Neural progenitor cell (in vitro differentiated cells): Measurements from ENCODE around the gene WWC1. TPM values are rescaled to one million over a fixed set of nuclear protein-coding genes. Genes with fewer than 3 reads are reported as not detected.

Experiments used
- DNase-seq: peaks from one replicate; pipeline ENCODE4 v3.0.0-alpha.2; 2016; ENCODE audit warnings: low spot score
- H2AFZ ChIP-seq: fragments of 200-600 bp; sonication (generic); replicated peaks from 2 replicates; pipeline ENCODE4 v1.6.1; 2016; ENCODE audit warnings: antibody characterized with exemption
- H3F3A ChIP-seq: fragments of 200-600 bp; sonication (generic); 2 replicates; pipeline ENCODE4 v1.6.1; 2016; ENCODE audit warnings: antibody characterized with exemption, low read depth
- H3K27ac ChIP-seq: fragments of 200-600 bp; sonication (generic); 2 replicates; pipeline ENCODE4 v1.5.1; 2016; ENCODE audit warnings: mild to moderate bottlenecking
- H3K27me3 ChIP-seq: fragments of 200-600 bp; sonication (generic); 2 replicates; pipeline ENCODE4 v1.6.1; 2016; ENCODE audit warnings: mild to moderate bottlenecking, moderate library complexity
- H3K36me3 ChIP-seq: fragments of 200-600 bp; sonication (generic); 2 replicates; pipeline ENCODE4 v1.5.1; 2016
- H3K4me1 ChIP-seq: fragments of 200-600 bp; sonication (generic); 2 replicates; pipeline ENCODE4 v1.6.1; 2016; ENCODE audit warnings: mixed run types
- H3K4me2 ChIP-seq: fragments of 200-600 bp; sonication (generic); 2 replicates; pipeline ENCODE4 v1.6.1; 2016
- H3K4me3 ChIP-seq: fragments of 200-600 bp; sonication (generic); 2 replicates; pipeline ENCODE4 v1.5.1; 2016
- H3K79me2 ChIP-seq: fragments of 200-600 bp; sonication (generic); 2 replicates; pipeline ENCODE4 v1.6.1; 2016; ENCODE audit warnings: low read depth
- H3K9ac ChIP-seq: fragments of 200-600 bp; sonication (generic); 2 replicates; pipeline ENCODE4 v1.6.1; 2016
- H3K9me3 ChIP-seq: fragments of 200-600 bp; sonication (generic); 2 replicates; pipeline ENCODE4 v1.5.1; 2016; ENCODE audit warnings: low read depth
- H4K20me1 ChIP-seq: fragments of 200-600 bp; sonication (generic); 2 replicates; pipeline ENCODE4 v1.6.1; 2016; ENCODE audit warnings: low read depth
- H3K27ac Mint-ChIP-seq: 3 replicates; pipeline ENCODE4 v1.8.0; 2021; ENCODE audit warnings: mixed read lengths
- H3K27me3 Mint-ChIP-seq: 2 replicates; pipeline ENCODE4 v1.8.0; 2022; ENCODE audit warnings: low read depth, mild to moderate bottlenecking, inconsistent platforms, moderate library complexity, mixed read lengths; ENCODE audit not compliant: insufficient read depth
- H3K36me3 Mint-ChIP-seq: 3 replicates; pipeline ENCODE4 v1.8.0; 2021; ENCODE audit warnings: mixed read lengths
- H3K4me1 Mint-ChIP-seq: 3 replicates; pipeline ENCODE4 v1.8.0; 2021; ENCODE audit warnings: mixed read lengths
- H3K4me3 Mint-ChIP-seq: 3 replicates; pipeline ENCODE4 v1.8.0; 2021; ENCODE audit warnings: mild to moderate bottlenecking, moderate library complexity, mixed read lengths
- H3K9me3 Mint-ChIP-seq: 3 replicates; pipeline ENCODE4 v1.8.0; 2020; ENCODE audit warnings: mixed read lengths
- EZH2 ChIP-seq: fragments of 200-600 bp; sonication (generic); IDR thresholded peaks from 2 replicates; pipeline ENCODE4 v1.6.1; 2017; ENCODE audit warnings: antibody characterized with exemption, mild to moderate bottlenecking, moderate library complexity
- EZH2phosphoT487 ChIP-seq: fragments of 200-600 bp; sonication (generic); IDR thresholded peaks from 2 replicates; pipeline ENCODE4 v1.6.1; 2017; ENCODE audit warnings: antibody characterized with exemption
- total RNA-seq: library from RNA; depleted of rRNA; stranded (reverse); fragments of >200 nt; gene quantifications from 2 replicates; pipeline ENCODE4 v1.2.3, GENCODE V29; 2015; ENCODE audit warnings: low replicate concordance
- TF ChIP-seq, protein P1 (sequence below): fragments of 200-600 bp; sonication (generic); IDR thresholded peaks from 2 replicates; pipeline ENCODE4 v1.5.1; 2017; ENCODE audit warnings: antibody characterized with exemption, mild to moderate bottlenecking

WWC1 gene
- total RNA-seq, 1 donor from 2014 or later = 6.7 TPM

DNA sequence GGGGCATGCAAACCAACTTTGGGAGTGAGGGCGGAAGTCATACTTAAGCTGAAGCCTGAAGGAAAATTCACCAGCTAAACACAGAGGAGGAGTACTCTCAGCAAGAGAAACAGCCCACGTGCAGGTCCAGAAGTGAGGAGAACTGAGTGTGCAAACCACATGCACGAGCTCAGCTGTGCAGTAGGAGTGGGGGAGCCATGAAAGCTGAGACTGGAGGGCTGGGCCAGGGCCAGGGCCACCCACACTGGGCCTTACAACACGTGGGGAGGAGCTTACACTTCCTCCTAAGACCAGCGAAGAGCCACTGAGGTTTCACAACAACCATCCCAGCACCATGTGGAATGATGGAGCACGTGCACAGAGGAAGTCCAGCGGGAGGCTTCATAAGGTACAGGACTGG lies 9.3 kb upstream of the WWC1 start:
- H3K4me1 Mint-ChIP-seq = peaks cover 20% of the 10 kb centered on the region
- no peak overlapping the region for H3K27ac Mint-ChIP-seq
- H3K36me3 ChIP-seq = no peaks in the 10 kb centered on the region
- H3F3A ChIP-seq = no peaks in the 10 kb centered on the region
- no peaks in the 10 kb centered on the region for H3K4me1 ChIP-seq
- peak; percentile 34 for DNase-seq
- H4K20me1 ChIP-seq = no peaks in the 10 kb centered on the region
- H3K9me3 ChIP-seq = no peaks in the 10 kb centered on the region
- no peak overlapping the region for H3K4me3 ChIP-seq
- H2AFZ ChIP-seq = peak overlapping the region; percentile 42
- H3K4me2 ChIP-seq = no peak overlapping the region
- H3K4me3 Mint-ChIP-seq = no peak overlapping the region
- H3K9ac ChIP-seq = no peak overlapping the region
- H3K36me3 Mint-ChIP-seq = no peaks in the 10 kb centered on the region
- peaks cover under 1% of the 10 kb centered on the region for H3K27me3 Mint-ChIP-seq
- TF ChIP-seq EZH2 (no peak), EZH2phosphoT487 (no peak)
- TF ChIP-seq, protein P1, sequence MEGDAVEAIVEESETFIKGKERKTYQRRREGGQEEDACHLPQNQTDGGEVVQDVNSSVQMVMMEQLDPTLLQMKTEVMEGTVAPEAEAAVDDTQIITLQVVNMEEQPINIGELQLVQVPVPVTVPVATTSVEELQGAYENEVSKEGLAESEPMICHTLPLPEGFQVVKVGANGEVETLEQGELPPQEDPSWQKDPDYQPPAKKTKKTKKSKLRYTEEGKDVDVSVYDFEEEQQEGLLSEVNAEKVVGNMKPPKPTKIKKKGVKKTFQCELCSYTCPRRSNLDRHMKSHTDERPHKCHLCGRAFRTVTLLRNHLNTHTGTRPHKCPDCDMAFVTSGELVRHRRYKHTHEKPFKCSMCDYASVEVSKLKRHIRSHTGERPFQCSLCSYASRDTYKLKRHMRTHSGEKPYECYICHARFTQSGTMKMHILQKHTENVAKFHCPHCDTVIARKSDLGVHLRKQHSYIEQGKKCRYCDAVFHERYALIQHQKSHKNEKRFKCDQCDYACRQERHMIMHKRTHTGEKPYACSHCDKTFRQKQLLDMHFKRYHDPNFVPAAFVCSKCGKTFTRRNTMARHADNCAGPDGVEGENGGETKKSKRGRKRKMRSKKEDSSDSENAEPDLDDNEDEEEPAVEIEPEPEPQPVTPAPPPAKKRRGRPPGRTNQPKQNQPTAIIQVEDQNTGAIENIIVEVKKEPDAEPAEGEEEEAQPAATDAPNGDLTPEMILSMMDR = no peak
- H3K9me3 Mint-ChIP-seq = peaks cover 18% of the 10 kb centered on the region
- H3K79me2 ChIP-seq = no peaks in the 10 kb centered on the region
- H3K27me3 ChIP-seq = no peaks in the 10 kb centered on the region
- H3K27ac ChIP-seq = no peak overlapping the region

DNA sequence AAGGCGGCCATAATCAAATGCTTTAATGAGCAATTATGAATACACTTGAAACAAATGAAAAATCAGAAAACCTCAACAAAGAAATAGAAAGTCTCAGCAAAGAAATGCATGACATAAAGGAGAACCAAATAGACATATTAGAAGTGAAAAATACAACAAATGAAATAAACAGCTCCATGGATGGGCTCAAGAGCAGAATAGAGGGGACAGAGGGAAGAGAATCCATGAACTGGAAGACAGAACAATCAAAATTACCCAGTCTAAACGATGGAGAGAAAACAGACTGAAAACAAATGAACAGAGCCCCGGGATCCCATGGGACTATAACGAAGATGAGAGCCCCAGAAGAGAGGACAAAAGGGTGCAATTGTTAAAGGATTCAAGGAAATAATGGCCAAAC lies 6.6 kb upstream of the WWC1 start:
- Histone ChIP-seq H3K79me2 (no peaks in the 10 kb centered on the region), H2AFZ (no peak overlapping the region), H3K27ac (no peak overlapping the region), H3K9ac (no peak overlapping the region), H3K4me3 (no peak overlapping the region), H3K36me3 (no peaks in the 10 kb centered on the region), H4K20me1 (no peaks in the 10 kb centered on the region), H3K4me2 (no peak overlapping the region), H3K4me1 (peaks cover 5% of the 10 kb centered on the region), H3K9me3 (no peaks in the 10 kb centered on the region), H3K27me3 (peaks cover 2% of the 10 kb centered on the region), H3F3A (no peaks in the 10 kb centered on the region)
- peaks cover 14% of the 10 kb centered on the region for H3K27me3 Mint-ChIP-seq
- no peak for DNase-seq
- peaks cover 18% of the 10 kb centered on the region for H3K9me3 Mint-ChIP-seq
- H3K27ac Mint-ChIP-seq = no peak overlapping the region
- H3K36me3 Mint-ChIP-seq = no peaks in the 10 kb centered on the region
- no peak for TF ChIP-seq EZH2phosphoT487
- no peak for TF ChIP-seq EZH2
- TF ChIP-seq, protein P1 = no peak
- no peak overlapping the region for H3K4me3 Mint-ChIP-seq
- H3K4me1 Mint-ChIP-seq = peaks cover 29% of the 10 kb centered on the region

DNA sequence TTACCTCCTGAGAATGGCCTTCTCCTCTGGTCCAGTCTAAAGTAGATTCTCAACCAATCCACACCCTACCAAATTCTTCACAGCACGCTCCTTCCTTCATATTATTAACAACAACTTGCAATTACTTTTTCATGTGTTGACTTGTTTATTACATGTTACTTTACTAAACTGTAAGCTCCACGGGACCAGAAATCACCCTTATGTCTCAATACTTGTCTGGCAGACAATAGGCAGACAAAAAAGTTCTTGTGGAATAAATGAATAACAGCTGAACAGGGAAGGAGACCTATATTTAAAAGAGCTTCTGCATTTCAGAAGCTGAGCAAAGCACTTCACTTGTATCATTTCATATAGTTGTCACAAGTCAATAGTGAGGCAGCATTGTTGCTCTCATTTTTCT lies 5.7 kb upstream of the WWC1 start:
- Histone ChIP-seq H3K4me2 (no peak overlapping the region), H3F3A (peaks cover 6% of the 10 kb centered on the region), H3K4me3 (no peak overlapping the region), H2AFZ (no peak overlapping the region), H3K36me3 (no peaks in the 10 kb centered on the region), H3K9me3 (no peaks in the 10 kb centered on the region), H3K4me1 (peaks cover 5% of the 10 kb centered on the region), H4K20me1 (no peaks in the 10 kb centered on the region), H3K27me3 (peaks cover 6% of the 10 kb centered on the region), H3K79me2 (no peaks in the 10 kb centered on the region), H3K27ac (no peak overlapping the region), H3K9ac (no peak overlapping the region)
- peaks cover 18% of the 10 kb centered on the region for H3K9me3 Mint-ChIP-seq
- peaks cover 29% of the 10 kb centered on the region for H3K4me1 Mint-ChIP-seq
- H3K27ac Mint-ChIP-seq = no peak overlapping the region
- no peaks in the 10 kb centered on the region for H3K36me3 Mint-ChIP-seq
- TF ChIP-seq EZH2phosphoT487 (no peak), EZH2 (no peak)
- TF ChIP-seq, protein P1 = no peak
- peaks cover 18% of the 10 kb centered on the region for H3K27me3 Mint-ChIP-seq
- no peak for DNase-seq
- no peak overlapping the region for H3K4me3 Mint-ChIP-seq
